A673 (cell line): ENCODE results near the gene NRP2. TPM values are rescaled to one million over a fixed set of nuclear protein-coding genes. Genes with fewer than 3 reads are reported as not detected.

Experiments
- BruUV-seq: library from RNA; stranded (reverse); fragments of 400-500 nt; replicated peaks from 2 replicates; lab custom pipeline; 2021; lab: Mats Ljungman, UMichigan
- CTCF ChIA-PET: fragments of 300-600 bp; sonication (Branson Sonifier 250); formaldehyde crosslinking; loops from one replicate; lab custom pipeline; 2022; ENCODE audit warnings: antibody characterized with exemption; lab: Charles Lee
- POLR2A ChIA-PET: fragments of 300-600 bp; sonication (Branson Sonifier 250); formaldehyde crosslinking; loops from one replicate; lab custom pipeline; 2022; ENCODE audit warnings: antibody characterized with exemption; ENCODE audit not compliant: low non-redundant PET; lab: Charles Lee
- DNase-seq: peaks from one replicate; pipeline ENCODE4 v3.0.0-alpha.2; 2015; ENCODE audit warnings: low spot score
- H3K27ac ChIP-seq: fragments of 200-600 bp; sonication (generic); 2 replicates; pipeline ENCODE4 v1.5.1; 2016; ENCODE audit warnings: mixed run types, low read depth, mild to moderate bottlenecking, mixed read lengths, antibody characterized with exemption, low read length; ENCODE audit not compliant: poor library complexity, severe bottlenecking
- H3K27me3 ChIP-seq: fragments of 200-600 bp; sonication (generic); replicated peaks from 2 replicates; pipeline ENCODE4 v1.6.1; 2017; ENCODE audit warnings: mixed run types, low read depth, mild to moderate bottlenecking, mixed read lengths, antibody characterized with exemption, low read length; ENCODE audit not compliant: insufficient read depth, poor library complexity
- H3K36me3 ChIP-seq: fragments of 200-600 bp; sonication (generic); 2 replicates; pipeline ENCODE4 v1.6.1; 2016; ENCODE audit warnings: mixed run types, mild to moderate bottlenecking, mixed read lengths, antibody characterized with exemption, low read length; ENCODE audit not compliant: insufficient read depth, poor library complexity, severe bottlenecking
- H3K4me1 ChIP-seq: fragments of 200-600 bp; sonication (generic); 2 replicates; pipeline ENCODE4 v1.6.1; 2017; ENCODE audit warnings: mixed run types, mild to moderate bottlenecking, mixed read lengths, antibody characterized with exemption, low read length; ENCODE audit not compliant: insufficient read depth, poor library complexity, severe bottlenecking
- H3K4me3 ChIP-seq: fragments of 200-600 bp; sonication (generic); 2 replicates; pipeline ENCODE4 v1.5.1; 2016; ENCODE audit warnings: low read depth, mixed run types, mild to moderate bottlenecking, mixed read lengths, low read length; ENCODE audit not compliant: poor library complexity, severe bottlenecking
- H3K9me3 ChIP-seq: fragments of 200-600 bp; sonication (generic); 2 replicates; pipeline ENCODE4 v1.6.1; 2016; ENCODE audit warnings: mixed run types, low read depth, mild to moderate bottlenecking, mixed read lengths, antibody characterized with exemption, low read length; ENCODE audit not compliant: poor library complexity, severe bottlenecking
- CTCF ChIP-seq: fragments of 300-800, 200-600 bp; sonication (generic); conservative IDR thresholded peaks from 2 replicates; pipeline ENCODE4 v1.5.1; 2017; ENCODE audit warnings: low read depth, mild to moderate bottlenecking, antibody characterized with exemption, low read length, moderate library complexity, mixed read lengths
- EZH2 ChIP-seq: fragments of 200-600 bp; sonication (generic); IDR thresholded peaks from 2 replicates; pipeline ENCODE4 v1.6.1; 2017; ENCODE audit warnings: borderline replicate concordance, low read depth, mild to moderate bottlenecking, mixed read lengths, antibody characterized with exemption, low read length; ENCODE audit not compliant: poor library complexity, severe bottlenecking
- intact Hi-C: fragments of 100-400 bp; cut with micrococcal nuclease; formaldehyde crosslinking; loops from one replicate; pipeline ENCODE4 v1.10.0; 2022; ENCODE audit not compliant: unreplicated experiment
- total RNA-seq: library from RNA; stranded (reverse); gene quantifications from 2 replicates; pipeline ENCODE4 v1.2.3, GENCODE V29; 2021

Gene NRP2
- total RNA-seq, 1 experiment from 2014 or later, result 4.0 TPM

GRCh38 chr2:205771666-205772065 is 89.4 kb downstream of the NRP2 start:
- Histone ChIP-seq H3K27me3 (no peaks in the 10 kb centered on the region), H3K4me1 (peaks cover 48% of the 10 kb centered on the region), H3K36me3 (no peaks in the 10 kb centered on the region), H3K9me3 (no peaks in the 10 kb centered on the region), H3K4me3 (no peak overlapping the region), H3K27ac (no peak overlapping the region)
- DNase-seq, result no peak
- intact Hi-C loops, result no loop called here
- TF ChIP-seq EZH2 (no peak), CTCF (no peak)
- ChIA-PET POLR2A (no interaction called here), CTCF (no interaction called here)
- no TSS peak for BruUV-seq

DNA sequence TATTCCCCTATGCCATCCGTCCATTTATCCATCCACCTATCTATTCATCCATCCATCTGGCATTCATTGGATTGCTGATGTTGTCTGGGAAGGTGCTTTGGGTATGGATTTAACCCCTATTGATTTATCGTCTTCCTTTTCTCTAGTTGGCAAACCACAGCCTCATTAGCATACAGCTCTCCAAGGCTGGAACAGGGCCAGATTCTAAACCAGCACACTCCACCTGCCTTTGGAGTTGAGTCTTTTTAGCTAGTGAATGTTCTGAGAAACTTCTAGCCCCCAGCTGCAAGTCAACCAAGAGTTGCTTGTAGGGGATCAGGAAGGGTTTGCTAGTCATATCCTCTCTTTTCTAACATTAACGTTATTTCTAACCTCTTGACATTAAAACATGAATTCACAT is 90.7 kb downstream of the NRP2 start:
- intact Hi-C loops, result no loop called here
- CTCF ChIA-PET, result no interaction called here
- peaks cover 48% of the 10 kb centered on the region for H3K4me1 ChIP-seq
- no peak overlapping the region for H3K4me3 ChIP-seq
- H3K27ac ChIP-seq, result no peak overlapping the region
- no peaks in the 10 kb centered on the region for H3K36me3 ChIP-seq
- H3K9me3 ChIP-seq, result no peaks in the 10 kb centered on the region
- POLR2A ChIA-PET, result no interaction called here
- TF ChIP-seq CTCF (no peak), EZH2 (no peak)
- H3K27me3 ChIP-seq, result no peaks in the 10 kb centered on the region
- BruUV-seq, result no TSS peak
- DNase-seq, result peak; percentile 38

- BruUV-seq, result no TSS peak
- intact Hi-C loops, result no loop called here
- TF ChIP-seq CTCF (no peak), EZH2 (no peak)
- no peak for DNase-seq
- Histone ChIP-seq H3K27me3 (no peaks in the 10 kb centered on the region), H3K36me3 (no peaks in the 10 kb centered on the region), H3K27ac (no peak overlapping the region), H3K9me3 (no peaks in the 10 kb centered on the region), H3K4me3 (no peak overlapping the region), H3K4me1 (peaks cover 48% of the 10 kb centered on the region)
- POLR2A ChIA-PET, result no interaction called here
- CTCF ChIA-PET, result no interaction called here
These were observed 91.7 kb downstream of the NRP2 start for GRCh38 chr2:205773989-205774388.
